GM18907 (cell line): ENCODE results near the gene AVL9.
"Not testable (repeated sequence)": the region's sequence is repeated elsewhere in the genome, so short reads cannot be mapped to it uniquely, and the experiment has no call there.

Experiments used
- ATAC-seq: cut with Tn5 transposase; IDR thresholded peaks from one replicate; pipeline ENCODE4 v1.9.1; 2021; ENCODE audit warnings: mild to moderate bottlenecking, moderate library complexity; ENCODE audit not compliant: unreplicated experiment

The AVL9 gene

DNA sequence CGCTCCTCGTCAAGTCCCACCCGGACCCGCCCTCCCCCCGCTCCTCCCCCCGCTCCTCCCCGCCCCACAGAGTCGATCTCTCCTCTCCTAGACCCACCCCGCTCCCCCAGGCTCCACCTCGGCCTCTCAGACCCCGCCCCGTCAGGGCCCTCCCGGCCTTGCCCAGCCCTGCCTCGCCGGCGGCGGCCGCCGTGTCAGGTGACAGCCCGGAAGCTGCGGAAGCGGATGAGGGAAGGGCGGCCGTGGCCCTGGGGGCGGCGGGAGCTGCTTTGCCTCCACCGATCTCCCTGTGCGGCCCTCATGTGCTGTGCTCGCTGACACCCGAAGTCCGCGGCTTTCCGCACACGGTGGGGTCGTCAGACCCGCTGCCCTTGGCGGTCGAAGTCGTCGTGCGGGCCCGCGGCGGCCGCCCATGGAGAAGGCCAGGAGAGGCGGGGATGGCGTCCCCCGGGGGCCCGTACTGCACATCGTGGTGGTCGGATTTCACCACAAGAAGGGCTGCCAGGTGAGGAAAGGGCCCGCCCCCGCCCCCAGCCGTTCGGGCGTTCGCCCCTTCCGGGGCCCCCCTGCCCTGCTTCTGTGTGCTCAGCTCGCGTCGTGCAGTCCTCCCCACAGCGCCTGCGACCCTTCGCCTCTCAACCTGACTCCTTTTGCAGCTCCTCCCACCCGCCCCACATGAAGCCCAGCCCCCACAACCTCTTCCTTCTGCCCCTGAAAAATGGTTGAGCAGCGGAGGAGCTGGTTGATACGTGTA is at the start of gene AVL9:
Gene AVL9, plus strand, starts transcription at position 192 of the 754 bp plus-strand sequence. Its CDS starts 221 bp downstream, at position 413.
- peak; percentile 96 for ATAC-seq

DNA sequence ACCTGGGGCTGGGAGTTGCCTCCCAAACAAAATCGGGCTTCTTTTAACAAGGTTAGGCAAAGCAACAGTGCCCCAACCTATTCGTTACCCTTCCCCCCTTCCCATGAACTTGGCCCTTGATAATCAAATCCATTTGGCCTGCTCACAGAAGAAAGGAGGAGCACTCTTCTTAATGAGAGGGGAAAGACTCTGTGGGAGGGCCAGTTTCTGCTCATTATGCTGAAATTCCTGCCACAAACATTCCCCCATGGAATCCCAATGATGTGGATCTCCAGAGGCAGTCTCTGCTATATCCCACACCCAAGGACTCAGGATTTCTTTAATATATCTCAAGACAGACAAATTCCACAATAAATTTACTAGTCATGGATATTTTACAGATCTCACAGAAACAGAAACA is 48.1 kb upstream of the AVL9 start:
- ATAC-seq, result no peak

DNA sequence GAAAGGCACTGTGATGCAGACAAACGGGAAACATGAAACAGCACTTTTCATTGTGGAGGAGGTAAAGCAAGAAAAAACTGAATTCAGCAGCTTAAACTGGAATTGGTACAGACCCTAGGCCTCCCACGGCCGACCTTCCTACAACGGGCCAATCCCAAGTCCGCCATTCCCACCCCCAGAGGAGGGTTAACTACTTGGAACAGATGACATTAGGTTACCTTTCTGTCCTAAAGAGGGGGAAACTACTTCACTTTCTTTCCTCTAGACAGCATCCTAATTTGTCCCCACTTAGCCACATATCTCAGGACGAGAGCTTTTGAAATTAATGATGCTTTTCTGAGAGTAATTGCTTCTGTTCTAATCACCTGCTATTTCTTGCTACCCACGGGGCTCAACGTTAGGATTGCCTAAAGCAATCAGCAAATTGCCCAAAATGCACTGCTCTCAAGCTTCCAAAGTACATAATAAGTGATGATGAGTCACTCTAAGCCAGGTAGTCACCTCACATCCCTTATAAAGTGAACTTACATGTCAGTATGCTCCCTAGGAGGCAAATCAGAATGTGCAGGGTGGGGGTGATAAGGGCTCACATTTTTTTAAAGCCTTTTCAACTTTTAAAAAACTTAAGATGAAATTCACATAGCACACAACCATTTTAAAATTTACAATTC is 41.8 kb upstream of the AVL9 start:
- ATAC-seq, result no peak

DNA sequence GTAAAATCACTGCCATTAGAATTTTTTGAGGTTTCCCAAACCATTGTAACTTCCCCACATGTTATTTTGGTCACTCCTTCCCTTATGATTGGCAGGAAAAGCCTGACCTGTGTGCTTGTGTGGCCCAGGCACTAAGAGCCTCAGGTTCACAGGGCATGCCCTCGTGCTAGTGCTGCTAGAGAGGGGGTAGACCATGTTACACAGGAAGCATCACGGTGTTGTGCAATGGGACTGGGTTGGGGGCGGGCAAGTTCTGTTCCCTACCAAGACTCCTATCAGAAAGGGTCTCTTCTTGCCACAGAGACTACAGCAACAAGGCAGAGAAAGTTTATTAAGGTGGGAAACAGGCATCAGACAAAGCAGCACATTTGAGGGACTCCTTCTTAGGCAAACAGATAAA is 37.3 kb upstream of the AVL9 start:
- ATAC-seq, result no peak

DNA sequence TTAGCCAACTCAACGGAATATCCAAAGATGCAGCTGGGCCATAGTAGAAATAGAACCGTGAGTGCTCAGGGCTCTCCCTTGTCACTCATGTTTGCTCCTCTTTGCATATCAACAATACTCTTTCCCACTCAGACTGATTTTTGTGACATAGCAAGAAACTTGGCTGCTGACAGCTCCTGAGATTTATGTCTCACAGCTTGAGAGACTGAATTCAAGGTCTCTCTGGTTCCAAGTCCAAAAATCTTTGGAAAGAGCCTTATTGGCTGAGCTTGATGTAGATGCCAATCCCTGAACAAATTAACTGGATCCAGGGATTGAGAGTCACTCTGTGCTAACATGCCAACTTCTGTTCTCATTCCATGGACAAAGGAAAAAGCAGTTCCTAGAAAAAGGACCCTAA is 35.5 kb upstream of the AVL9 start:
- no peak for ATAC-seq

DNA sequence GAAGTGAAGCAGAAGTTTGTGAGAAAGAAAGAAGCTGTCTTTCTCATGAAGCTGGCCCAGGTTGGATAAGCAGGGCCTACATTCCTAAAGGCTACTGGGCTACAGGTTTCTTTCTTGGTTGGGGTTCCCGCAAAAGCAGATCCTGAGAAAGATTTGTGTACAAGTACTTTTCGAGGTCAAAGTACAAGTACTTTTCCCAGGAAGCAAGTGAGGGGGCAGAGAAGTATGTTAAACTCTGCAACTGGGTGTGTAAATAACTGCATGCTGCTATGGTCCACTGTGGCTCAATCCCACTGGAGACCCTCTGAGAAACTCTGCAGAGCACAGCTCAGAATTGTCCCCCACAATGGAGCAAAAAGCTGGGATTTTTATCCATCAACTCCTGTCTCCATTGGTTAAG is 33.8 kb upstream of the AVL9 start:
- no peak for ATAC-seq

DNA sequence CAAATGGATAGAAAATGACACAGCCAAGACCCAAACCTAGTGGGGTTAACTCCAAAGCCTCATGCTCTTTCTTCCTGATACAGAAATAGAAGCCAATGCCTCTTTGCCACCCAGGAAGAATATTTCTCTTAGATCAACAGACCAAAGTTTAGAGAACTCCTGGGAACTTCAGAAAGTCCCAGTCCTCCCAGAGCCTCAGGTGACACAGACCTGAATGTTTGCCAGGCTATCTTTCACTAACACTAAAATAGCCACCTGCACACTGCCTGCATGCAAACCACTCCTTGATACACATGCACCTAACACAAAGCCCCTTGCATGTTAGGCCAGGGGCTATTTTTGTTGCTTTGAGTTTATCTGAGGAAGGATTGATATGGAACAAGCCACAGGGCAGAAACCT is 32.8 kb upstream of the AVL9 start:
- ATAC-seq, result no peak

DNA sequence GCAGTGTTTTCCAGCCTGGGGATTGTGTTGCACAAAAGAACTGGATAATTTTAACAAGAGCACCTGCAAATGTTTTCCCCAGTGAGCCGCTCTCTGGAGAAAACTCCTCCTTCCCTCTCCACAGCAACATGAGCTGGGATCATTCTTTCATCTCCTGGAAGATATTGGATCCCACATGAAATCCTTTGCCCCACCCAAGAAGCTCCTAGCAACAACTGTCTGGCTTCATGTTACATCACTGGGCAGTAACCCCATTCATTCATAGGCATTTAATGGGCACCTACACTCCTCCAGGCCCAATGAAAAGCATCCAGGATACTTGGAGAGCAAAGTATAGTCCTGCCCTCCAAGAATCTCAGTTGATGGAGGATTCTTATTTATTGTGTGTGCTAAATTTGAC is 32.3 kb upstream of the AVL9 start:
- ATAC-seq, result no peak

DNA sequence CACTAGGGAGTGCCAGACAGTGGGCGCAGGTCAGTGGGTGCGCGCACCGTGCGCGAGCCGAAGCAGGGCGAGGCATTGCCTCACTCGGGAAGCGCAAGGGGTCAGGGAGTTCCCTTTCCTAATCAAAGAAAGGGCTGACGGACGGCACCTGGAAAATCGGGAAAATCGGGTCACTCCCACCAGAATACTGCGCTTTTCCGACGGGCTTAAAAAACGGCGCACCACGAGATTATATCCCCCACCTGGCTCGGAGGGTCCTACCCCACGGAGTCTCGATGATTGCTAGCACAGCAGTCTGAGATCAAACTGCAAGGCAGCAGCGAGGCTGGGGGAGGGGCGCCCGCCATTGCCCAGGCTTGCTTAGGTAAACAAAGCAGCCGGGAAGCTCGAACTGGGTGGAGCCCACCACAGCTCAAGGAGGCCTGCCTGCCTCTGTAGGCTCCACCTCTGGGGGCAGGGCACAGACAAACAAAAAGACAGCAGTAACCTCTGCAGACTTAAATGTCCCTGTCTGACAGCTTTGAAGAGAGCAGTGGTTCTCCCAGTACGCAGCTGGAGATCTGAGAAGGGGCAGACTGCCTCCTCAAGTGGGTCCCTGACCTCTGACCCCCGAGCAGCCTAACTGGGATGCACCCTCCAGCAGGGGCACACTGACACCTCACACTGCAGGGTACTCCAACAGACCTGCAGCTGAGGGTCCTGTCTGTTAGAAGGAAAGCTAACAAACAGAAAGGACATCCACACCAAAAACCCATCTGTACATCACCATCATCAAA is 30.5 kb upstream of the AVL9 start:
- ATAC-seq, result not testable (repeated sequence)

DNA sequence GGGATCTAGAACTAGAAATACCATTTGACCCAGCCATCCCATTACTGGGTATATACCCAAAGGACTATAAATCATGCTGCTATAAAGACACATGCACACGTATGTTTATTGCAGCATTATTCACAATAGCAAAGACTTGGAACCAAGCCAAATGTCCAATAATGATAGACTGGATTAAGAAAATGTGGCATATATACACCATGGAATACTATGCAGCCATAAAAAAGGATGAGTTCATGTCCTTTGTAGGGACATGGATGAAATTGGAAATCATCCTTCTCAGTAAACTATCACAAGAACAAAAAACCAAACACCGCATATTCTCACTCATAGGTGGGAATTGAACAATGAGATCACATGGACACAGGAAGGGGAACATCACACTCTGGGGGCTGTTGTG is 25.3 kb upstream of the AVL9 start:
- not testable (repeated sequence) for ATAC-seq

DNA sequence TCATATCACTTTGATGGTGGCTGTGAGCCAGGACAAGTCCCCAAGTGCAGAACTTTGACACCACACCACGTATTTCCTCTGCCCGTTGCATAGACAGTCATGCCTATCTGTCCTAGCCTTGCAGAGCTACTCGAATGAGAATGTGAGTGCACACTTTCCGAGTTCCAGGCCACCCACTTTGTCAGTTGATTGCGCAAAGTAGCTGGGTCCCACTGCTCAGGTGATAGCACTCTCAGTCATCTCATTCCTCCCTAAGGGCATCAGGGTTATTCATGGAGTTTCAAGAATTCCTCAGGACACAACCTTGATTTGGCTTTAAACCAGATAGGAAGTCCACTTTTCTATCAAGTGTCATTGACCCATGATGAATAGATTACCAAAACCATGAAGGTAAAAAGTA is 24.4 kb upstream of the AVL9 start:
- no peak for ATAC-seq

DNA sequence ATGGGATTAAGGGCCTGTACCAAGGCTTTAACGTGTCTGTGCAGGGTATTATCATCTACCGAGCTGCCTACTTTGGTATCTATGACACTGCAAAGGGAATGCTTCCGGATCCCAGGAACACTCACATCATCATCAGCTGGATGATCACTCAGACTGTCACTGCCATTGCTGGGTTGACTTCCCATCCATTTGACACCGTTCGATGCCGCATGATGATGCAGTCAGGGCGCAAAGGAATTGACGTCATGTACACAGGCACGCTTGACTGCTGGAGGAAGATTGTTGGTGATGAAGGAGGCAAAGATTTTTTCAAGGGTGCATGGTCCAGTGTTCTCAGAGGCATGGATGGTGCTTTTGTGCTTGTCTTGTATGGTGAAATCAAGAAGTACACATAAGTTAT is 23.3 kb upstream of the AVL9 start:
- ATAC-seq, result no peak

DNA sequence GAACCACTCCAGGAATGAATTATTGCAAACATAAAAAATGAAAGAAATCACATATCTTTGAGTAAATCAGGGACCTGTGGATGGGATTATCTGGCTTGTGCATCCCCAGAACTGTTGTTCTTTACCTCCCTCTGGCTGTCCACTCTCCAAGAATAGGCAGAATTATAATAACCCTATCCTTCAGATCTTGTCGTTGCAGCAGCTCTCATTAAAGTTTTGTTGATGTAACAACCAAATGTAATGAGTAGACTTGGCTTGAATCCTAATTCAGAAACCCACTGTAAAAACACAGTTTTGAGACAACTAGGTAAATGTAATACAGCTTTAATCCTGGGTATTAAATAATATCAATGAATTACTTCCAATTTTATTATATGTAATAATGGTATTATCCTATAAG is 21.3 kb upstream of the AVL9 start:
- no peak for ATAC-seq

DNA sequence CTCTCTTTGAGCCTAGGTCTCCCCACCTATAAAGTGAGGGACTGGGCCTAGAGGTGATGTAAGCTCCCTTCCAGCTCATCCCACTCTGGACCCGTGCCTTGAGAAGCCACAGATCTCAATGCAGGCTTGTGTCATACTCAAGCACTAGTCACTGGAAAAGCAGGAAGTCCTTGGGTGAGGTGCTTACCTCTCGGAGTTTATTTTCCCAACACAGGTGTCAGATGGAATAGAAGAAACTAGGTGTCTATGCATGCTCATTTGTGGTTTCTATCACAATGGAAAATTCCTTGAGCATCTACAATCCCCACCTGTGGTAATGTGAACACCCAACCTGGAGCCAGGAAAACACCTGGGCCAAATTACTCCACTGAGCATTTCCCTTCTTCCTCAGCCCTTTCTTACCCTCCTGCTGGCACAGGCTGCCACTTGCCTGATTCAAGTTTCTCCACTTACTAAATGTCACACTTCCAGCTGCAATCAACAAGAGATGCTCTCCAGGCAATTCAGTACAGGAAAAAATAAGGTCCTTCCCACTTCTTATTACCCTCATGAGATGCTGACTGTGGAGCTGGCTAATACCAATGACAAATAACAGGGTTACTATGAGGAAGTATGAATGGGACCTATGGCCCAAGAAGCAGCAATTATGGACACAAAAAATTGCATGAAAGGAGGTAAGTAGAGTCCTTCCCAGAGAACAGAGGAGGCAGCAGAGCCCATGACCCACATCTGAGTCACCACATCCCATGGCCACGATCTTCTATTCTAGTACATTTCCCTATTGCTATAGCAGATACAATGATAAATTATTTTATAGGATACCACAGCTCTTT is 18.3 kb upstream of the AVL9 start:
- ATAC-seq, result no peak

DNA sequence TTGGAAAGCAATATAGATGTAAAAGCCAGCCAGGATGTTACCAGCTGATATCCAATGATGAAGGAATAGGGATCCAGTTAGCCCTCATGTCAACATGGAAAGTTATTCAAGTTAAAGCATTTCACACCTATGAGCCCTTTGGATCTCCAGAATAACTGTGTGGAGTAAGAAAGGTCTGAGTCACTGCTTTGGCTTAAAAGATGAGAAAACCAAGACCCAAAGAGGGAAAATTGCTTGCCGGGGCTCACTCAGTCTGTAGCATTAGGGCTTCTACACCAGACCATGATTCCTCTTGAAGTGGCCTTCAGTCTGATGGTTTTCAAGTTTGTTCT is 17.7 kb upstream of the AVL9 start:
- no peak for ATAC-seq

DNA sequence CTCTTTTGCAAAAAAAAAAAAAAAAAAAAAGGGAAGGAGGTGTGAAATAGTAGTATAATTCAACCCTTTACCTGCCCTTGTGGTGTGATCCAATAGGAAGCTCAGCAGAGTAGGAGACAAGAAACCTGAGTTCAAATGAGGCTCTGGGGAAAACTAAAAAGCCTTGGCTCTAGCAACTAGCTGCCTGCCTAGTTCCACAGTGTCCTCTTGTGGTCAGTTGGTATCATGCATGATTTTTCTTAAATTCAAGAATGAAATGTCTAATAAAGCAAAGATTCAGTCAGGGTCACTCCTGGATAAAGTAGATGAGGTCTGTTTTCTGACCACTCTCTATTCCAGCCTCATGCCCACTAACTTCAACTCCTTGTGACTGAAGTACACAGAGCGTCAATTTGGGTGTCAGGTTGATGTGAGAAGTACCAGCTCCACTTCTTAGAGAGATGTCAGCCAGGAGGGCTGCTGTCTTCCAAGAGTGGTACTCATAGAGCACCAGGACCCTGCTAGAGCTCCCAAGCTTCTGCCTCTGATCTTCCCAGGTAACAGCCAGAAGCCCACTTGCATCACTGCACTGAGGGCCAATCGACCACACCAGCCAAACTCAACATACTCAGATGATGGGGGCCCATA is 15.6 kb upstream of the AVL9 start:
- ATAC-seq, result peak; percentile 52

DNA sequence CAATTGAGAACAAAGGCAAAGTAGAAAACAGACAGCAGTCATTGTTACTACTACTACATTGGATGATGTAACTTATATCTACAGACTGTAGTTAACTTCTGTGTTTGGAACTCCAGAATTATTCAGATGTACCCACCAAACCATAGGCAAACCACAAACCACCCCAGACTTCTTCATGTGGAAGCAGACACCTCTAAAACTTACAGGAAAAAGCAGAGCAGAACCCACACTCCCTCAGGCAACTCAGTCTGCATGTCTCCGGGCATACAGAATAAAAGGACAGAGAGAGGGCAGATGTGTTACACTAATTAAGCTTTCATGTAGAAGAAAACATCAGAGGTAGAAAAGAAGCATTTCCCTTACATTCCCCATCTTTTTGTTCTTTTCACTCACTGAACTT is 14.1 kb upstream of the AVL9 start:
- no peak for ATAC-seq

DNA sequence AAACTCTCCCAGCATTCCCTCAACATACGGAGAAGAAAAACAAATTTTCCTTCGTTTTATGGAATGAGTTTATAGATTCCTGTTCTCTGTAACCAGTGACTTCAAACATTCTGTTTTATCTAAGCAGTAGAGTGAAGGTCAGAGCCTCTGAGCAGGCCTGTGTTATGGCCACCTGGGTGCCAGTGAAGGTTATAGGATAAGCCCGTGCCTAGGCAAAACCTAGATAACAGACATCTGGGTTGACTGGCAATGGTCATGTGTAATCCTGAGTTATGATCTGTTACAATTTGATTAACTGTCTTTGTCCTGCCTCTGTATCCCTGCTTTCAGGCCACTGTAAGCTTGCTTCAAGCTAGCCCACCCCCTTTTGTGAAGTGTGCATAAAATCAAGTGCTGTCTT is 13.4 kb upstream of the AVL9 start:
- ATAC-seq, result no peak

DNA sequence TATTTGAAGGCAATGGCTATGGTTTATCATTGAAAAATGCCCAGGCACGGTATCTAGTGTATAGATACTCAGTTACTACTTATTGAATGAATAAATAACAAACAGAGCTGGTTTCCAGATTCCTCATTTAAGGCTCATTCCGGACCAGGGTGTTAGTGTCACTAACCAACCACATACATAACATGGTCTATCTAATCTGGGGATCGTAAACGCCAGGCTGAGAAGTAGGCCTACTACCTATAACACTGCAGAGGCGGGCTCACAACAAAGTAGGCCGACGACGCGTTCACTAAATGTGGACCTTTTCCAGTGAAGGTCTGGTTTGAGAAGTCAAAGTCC is 5.5 kb upstream of the AVL9 start:
- peak; percentile 27 for ATAC-seq

DNA sequence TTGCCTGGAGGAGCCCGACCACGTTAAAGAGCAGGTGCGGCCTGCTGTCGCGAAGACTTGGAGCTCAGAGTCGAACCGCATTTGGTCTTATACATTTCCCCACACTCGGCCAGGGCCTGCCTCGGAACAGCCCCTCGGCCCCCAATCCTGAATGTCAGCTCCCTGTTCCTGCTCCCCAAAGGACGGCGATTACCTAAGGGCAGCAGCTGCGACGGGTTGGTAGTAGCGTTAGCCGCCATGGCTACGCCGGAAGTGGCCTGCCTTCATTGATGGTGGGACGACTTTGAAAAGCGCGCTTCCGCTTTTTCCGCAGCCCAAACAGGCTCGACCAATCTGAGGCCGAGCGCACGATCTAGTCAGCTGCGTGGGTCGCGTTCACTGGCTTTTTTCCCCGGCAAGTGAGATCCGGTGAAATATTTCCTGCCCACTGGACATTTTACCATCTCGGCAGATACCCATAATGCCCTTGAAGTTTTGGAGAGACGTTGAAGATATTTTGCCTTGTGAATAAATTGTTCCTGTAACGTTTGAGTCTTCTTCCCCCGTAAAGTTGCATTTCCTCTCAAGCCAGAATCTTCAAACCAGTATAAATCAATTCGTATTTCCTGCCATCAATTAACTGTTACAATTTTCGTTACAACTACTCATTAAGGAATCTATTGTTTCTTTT is 5.0 kb upstream of the AVL9 start, which contains the start of gene LSM5:
Gene LSM5, minus strand, starts transcription at position 254 of the 670 bp plus-strand sequence. Its CDS starts 15 bp downstream, at position 239.
- ATAC-seq, result peak; percentile 93
